Ishikawa (cell line): ENCODE data around the gene C12orf57.

Experiments
- CEBPB ChIP-seq: IDR thresholded peaks from 2 replicates; pipeline ENCODE4 v1.6.1; 2012
- CREB1 ChIP-seq: IDR thresholded peaks from 2 replicates; pipeline ENCODE4 v1.6.1; 2012; ENCODE audit warnings: low read depth
- EP300 ChIP-seq: IDR thresholded peaks from 2 replicates; pipeline ENCODE4 v1.6.1; 2012; ENCODE audit warnings: borderline replicate concordance
- TCF12 ChIP-seq: IDR thresholded peaks from 2 replicates; pipeline ENCODE4 v1.6.1; 2012; ENCODE audit warnings: low read depth
- USF1 ChIP-seq: IDR thresholded peaks from 2 replicates; pipeline ENCODE4 v1.6.1; 2012
- YY1 ChIP-seq: IDR thresholded peaks from 2 replicates; pipeline ENCODE4 v1.6.1; 2012; ENCODE audit warnings: low read depth
- ZBTB7A ChIP-seq: IDR thresholded peaks from 2 replicates; pipeline ENCODE4 v1.6.1; 2012; ENCODE audit warnings: low read depth

- TF ChIP-seq YY1 (no peak), CEBPB (no peak), EP300 (no peak), ZBTB7A (no peak), USF1 (no peak), CREB1 (no peak), TCF12 (no peak)
These were observed 35.2 kb downstream of the C12orf57 start for GRCh38 chr12:6979021-6979420.
